Endodermal cell (in vitro differentiated cells): Measurements from ENCODE around the gene DNM3. TPM values are rescaled to one million over a fixed set of nuclear protein-coding genes. Genes with fewer than 3 reads are reported as not detected.

Experiments
- DNase-seq: peaks from one replicate; pipeline ENCODE4 v3.0.0-alpha.2; 2017
- H3K27ac ChIP-seq: 2 replicates; pipeline ENCODE4 v1.5.1; 2013; ENCODE audit warnings: mild to moderate bottlenecking, low read depth, low read length, moderate library complexity
- H3K27me3 ChIP-seq: 2 replicates; pipeline ENCODE4 v1.6.1; 2013; ENCODE audit warnings: mild to moderate bottlenecking, low read length, moderate library complexity; ENCODE audit not compliant: insufficient read depth, control insufficient read depth, poor library complexity, severe bottlenecking
- H3K36me3 ChIP-seq: 2 replicates; pipeline ENCODE4 v1.7.0; 2013; ENCODE audit warnings: mild to moderate bottlenecking, low read length, moderate library complexity; ENCODE audit not compliant: control insufficient read depth, insufficient read depth
- H3K4me1 ChIP-seq: one replicate; pipeline ENCODE4 v1.7.0; 2013; ENCODE audit warnings: low read length; ENCODE audit not compliant: control insufficient read depth, insufficient read depth
- H3K4me3 ChIP-seq: 2 replicates; pipeline ENCODE4 v1.5.1; 2013; ENCODE audit warnings: mild to moderate bottlenecking, low read length, moderate library complexity
- H3K9ac ChIP-seq: 2 replicates; pipeline ENCODE4 v1.6.1; 2013; ENCODE audit warnings: mild to moderate bottlenecking, low read length, moderate library complexity; ENCODE audit not compliant: poor library complexity, severe bottlenecking; ENCODE audit errors: extremely low read depth
- H3K9me3 ChIP-seq: 2 replicates; pipeline ENCODE4 v1.6.1; 2013; ENCODE audit warnings: mild to moderate bottlenecking, low read length, moderate library complexity; ENCODE audit not compliant: control insufficient read depth
- H3K27ac Mint-ChIP-seq: 2 replicates; pipeline ENCODE4 v1.8.0; 2020; ENCODE audit warnings: mixed read lengths
- H3K27me3 Mint-ChIP-seq: 2 replicates; pipeline ENCODE4 v1.8.0; 2021; ENCODE audit warnings: mild to moderate bottlenecking, mixed read lengths; ENCODE audit not compliant: insufficient read depth
- H3K36me3 Mint-ChIP-seq: 2 replicates; pipeline ENCODE4 v1.8.0; 2020; ENCODE audit warnings: low read depth, mixed read lengths
- H3K4me1 Mint-ChIP-seq: 2 replicates; pipeline ENCODE4 v1.8.0; 2020; ENCODE audit warnings: mixed read lengths
- H3K4me3 Mint-ChIP-seq: 2 replicates; pipeline ENCODE4 v1.8.0; 2020; ENCODE audit warnings: mild to moderate bottlenecking, moderate library complexity, mixed read lengths
- H3K9me3 Mint-ChIP-seq: 2 replicates; pipeline ENCODE4 v1.8.0; 2020; ENCODE audit warnings: mild to moderate bottlenecking, mixed read lengths
- WGBS, 2 experiments: methylation state at CpG; one replicate each; pipeline versions ENCODE4 v1.1.5 to v1.1.7; 2013; ENCODE audit warnings: missing lambda C conversion rate in 2 of 2, mixed read lengths in 1 of 2; ENCODE audit not compliant: insufficient coverage in 1 of 2, insufficient read length in 1 of 2; 5-methylcytosine and 5-hydroxymethylcytosine counted together
- total RNA-seq, 2 donors: library from RNA; stranded (reverse); fragmentation: NEBNext Ultra II Directional in 1 of 2; extraction: Animal tissue kit (Norgen Biotek cat#: 25700) in 1 of 2; gene quantifications; 2 replicates in 1 of 2; 3 replicates in 1 of 2; pipeline ENCODE4 v1.2.1, GENCODE V29; 2021
- TF ChIP-seq, protein P1 (sequence below): fragments of 200-600 bp; sonication (generic); conservative IDR thresholded peaks from 2 replicates; pipeline ENCODE4 v1.5.0; 2021; ENCODE audit warnings: antibody characterized with exemption, mild to moderate bottlenecking

Gene DNM3
- total RNA-seq, 2 donors from 2014 or later: 0.53 to 1.8 TPM

DNA sequence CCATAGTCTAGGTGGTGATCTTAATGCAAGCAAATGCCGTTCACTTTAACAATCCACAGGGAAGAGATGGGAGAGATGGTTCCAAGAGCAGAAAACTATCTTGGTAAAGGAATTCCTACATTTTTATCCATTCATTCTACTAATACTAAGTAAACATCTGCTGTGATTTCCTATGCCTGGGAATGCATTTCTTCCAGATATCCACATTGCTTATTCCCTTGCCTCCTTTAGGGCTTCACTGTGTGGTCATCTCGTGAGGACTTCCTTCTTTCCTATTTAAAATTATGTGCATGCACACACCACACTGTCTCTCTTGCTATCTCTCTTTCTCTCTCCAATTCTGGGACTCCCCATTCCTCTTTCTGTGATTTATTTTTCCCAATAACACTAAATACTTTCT is 380.1 kb downstream of the DNM3 start:
- Histone ChIP-seq H3K4me3 (no peak overlapping the region), H3K9me3 (no peaks in the 10 kb centered on the region), H3K9ac (no peak overlapping the region), H3K4me1 (no peaks in the 10 kb centered on the region), H3K27me3 (no peaks in the 10 kb centered on the region), H3K27ac (no peak overlapping the region), H3K36me3 (no peaks in the 10 kb centered on the region)
- Mint-ChIP-seq H3K4me3 (no peak overlapping the region), H3K27me3 (no peaks in the 10 kb centered on the region), H3K27ac (no peak overlapping the region), H3K9me3 (no peaks in the 10 kb centered on the region), H3K4me1 (no peaks in the 10 kb centered on the region), H3K36me3 (no peaks in the 10 kb centered on the region)
- TF ChIP-seq, protein P1, sequence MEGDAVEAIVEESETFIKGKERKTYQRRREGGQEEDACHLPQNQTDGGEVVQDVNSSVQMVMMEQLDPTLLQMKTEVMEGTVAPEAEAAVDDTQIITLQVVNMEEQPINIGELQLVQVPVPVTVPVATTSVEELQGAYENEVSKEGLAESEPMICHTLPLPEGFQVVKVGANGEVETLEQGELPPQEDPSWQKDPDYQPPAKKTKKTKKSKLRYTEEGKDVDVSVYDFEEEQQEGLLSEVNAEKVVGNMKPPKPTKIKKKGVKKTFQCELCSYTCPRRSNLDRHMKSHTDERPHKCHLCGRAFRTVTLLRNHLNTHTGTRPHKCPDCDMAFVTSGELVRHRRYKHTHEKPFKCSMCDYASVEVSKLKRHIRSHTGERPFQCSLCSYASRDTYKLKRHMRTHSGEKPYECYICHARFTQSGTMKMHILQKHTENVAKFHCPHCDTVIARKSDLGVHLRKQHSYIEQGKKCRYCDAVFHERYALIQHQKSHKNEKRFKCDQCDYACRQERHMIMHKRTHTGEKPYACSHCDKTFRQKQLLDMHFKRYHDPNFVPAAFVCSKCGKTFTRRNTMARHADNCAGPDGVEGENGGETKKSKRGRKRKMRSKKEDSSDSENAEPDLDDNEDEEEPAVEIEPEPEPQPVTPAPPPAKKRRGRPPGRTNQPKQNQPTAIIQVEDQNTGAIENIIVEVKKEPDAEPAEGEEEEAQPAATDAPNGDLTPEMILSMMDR: no peak
- 78 to 93% methylated on average over 1 to 2 of the region's 2 CpGs for WGBS, 2 experiments
- no peak for DNase-seq

DNA sequence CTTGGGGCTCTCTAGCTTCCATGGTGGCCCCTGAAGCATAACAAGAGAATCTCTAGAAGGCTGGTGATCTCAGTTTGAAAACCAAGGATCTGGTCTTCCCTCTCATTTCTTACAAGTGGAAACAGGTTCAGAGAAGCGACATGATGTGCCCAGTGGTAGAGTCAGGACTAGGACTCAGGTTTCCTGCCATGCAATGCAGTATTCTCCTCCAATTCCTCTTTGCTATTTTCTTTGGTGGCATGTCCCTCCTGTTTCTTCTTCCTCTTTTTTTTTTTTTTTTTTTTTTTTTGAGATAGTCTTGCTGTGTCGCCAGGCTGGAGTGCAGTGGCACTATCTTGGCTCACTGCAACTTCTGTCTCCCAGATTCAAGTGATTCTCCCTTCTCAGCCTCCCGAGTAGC is 383.6 kb downstream of the DNM3 start:
- WGBS, 2 experiments: 84 to 100% methylated on average over 1 to 3 of the region's 3 CpGs

DNA sequence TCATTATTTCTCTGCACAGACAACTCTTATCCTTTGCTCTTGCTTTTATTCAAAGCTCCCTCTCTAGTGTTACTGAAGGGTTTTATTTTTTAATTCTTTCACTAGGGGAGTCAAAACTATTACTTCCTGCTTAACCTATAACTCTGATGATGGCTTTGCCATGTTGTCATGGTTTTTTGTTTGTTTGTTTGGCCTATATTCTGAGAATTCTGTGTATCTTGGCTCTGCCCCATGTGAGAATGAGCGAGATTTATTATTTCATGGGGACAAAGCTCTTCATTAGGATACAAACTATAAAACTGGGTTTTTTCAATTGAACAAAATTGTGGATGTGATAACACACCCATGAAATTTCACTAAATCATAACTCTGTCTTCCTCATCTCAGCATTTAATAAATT is 388.6 kb downstream of the DNM3 start:
- no peak overlapping the region for H3K27ac ChIP-seq
- WGBS, 2 experiments: 86% methylated on average over 1 of the region's 1 CpG; no CpG with 5 or more reads in 1 of the 2 experiments
- Mint-ChIP-seq H3K9me3 (no peaks in the 10 kb centered on the region), H3K4me1 (no peaks in the 10 kb centered on the region), H3K27ac (no peak overlapping the region), H3K27me3 (no peaks in the 10 kb centered on the region), H3K4me3 (no peak overlapping the region), H3K36me3 (no peaks in the 10 kb centered on the region)
- no peaks in the 10 kb centered on the region for H3K4me1 ChIP-seq
- no peaks in the 10 kb centered on the region for H3K36me3 ChIP-seq
- DNase-seq: no peak
- H3K4me3 ChIP-seq: no peak overlapping the region
- H3K9ac ChIP-seq: no peak overlapping the region
- no peaks in the 10 kb centered on the region for H3K9me3 ChIP-seq
- TF ChIP-seq, protein P1: no peak
- H3K27me3 ChIP-seq: no peaks in the 10 kb centered on the region

More for the DNA sequence above, 383.6 kb downstream of the DNM3 start:
- no peak overlapping the region for H3K4me3 ChIP-seq
- TF ChIP-seq, protein P1: no peak
- H3K4me1 ChIP-seq: no peaks in the 10 kb centered on the region
- no peak for DNase-seq
- no peaks in the 10 kb centered on the region for H3K36me3 Mint-ChIP-seq
- no peak overlapping the region for H3K4me3 Mint-ChIP-seq
- no peaks in the 10 kb centered on the region for H3K9me3 ChIP-seq
- no peaks in the 10 kb centered on the region for H3K27me3 Mint-ChIP-seq
- no peaks in the 10 kb centered on the region for H3K4me1 Mint-ChIP-seq
- no peak overlapping the region for H3K27ac ChIP-seq
- no peak overlapping the region for H3K27ac Mint-ChIP-seq
- no peaks in the 10 kb centered on the region for H3K27me3 ChIP-seq
- H3K9me3 Mint-ChIP-seq: no peaks in the 10 kb centered on the region
- no peaks in the 10 kb centered on the region for H3K36me3 ChIP-seq
- no peak overlapping the region for H3K9ac ChIP-seq
